ENCODE results near the gene SEMA3E. TPM values are rescaled to one million over a fixed set of nuclear protein-coding genes. Genes with fewer than 3 reads are reported as not detected.
"Not testable (repeated sequence)": the region's sequence is repeated elsewhere in the genome, so short reads cannot be mapped to it uniquely, and the experiment has no call there.

SEMA3E gene
- total RNA-seq, result 0.24 TPM
- long read RNA-seq, result 0 reads

DNA sequence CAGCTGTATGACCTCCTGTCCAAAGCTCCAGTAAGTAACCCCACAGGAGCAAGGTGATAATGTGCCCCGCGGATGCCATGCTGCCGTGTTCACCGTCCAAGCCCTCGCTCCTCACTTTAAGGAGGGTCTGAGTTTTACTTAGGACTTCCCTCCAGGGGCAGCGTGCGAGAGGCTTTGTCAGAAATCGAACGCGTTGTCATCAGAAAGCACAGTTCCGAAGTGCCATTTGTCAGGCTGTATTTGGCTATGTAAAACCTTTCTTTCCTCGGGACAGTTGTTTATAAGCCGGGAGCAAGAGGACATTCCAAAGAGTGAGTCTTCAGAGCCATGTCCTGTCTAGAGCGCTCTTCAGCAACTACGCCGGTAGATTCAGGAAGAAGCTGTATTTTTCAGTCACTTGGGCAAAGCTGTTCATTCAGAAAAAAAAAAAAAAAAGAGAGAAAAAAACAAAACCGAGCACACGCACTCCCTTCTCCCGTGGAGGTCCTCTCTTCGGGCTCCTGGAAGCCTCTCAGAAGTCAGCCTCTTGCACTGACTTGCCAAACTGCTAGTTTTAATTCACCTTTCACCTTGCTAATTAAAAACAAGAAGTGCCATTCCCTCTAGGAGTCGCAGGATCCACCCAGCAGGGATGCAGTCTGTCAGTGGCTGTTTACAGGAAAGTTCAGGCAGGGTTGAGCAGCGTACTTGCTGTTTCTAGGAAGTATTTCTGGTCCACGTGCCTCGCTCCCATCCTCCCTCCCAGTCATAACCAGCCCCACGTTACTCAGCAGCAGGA, at the start of gene SEMA3E:
SEMA3E (minus strand) TSS at position 676 of the 778 bp plus-strand sequence.
- intact Hi-C loops (cut with DNase I), result no loop called here
- ATAC-seq, result no peak

DNA sequence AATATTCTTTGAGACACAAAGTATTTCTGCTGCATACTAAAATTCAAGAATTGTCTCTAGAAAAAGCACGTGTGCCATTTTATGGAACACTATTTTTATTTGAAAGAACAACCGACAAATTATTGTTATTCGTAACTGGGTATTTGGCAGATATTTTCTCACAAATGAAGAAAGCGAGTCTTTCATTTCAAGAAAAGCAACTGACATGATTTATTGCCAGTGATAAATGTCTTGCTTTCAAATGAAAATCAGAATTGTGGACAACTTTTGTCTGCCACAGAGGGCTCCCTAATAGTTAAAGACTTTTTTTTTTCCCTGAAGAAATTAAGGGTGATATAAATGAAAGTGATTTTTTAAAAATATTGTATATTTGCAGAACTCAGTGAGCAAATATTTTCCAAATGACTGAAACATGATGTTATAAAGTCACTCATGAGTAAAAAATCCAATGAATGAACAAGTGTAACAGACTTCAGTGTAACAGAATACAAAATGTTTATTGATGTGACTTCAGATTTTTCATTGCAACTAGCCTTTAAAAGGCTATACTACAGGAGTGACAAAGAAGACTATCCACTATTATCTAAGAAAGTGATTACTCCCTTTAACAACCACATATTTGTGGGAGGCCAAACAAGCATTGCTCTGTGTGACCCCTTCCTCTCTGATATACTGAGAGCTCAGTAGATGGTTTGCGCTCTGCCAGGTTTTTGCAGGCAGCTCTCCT, 49.0 kb upstream of the SEMA3E start:
- no peak for DNase-seq (ENCODE audit: missing footprints)
- intact Hi-C loops (cut with DNase I), result no loop called here
- ATAC-seq, result no peak

More for the DNA sequence above, at the start of gene SEMA3E:
- DNase-seq (ENCODE audit: missing footprints), result no peak

DNA sequence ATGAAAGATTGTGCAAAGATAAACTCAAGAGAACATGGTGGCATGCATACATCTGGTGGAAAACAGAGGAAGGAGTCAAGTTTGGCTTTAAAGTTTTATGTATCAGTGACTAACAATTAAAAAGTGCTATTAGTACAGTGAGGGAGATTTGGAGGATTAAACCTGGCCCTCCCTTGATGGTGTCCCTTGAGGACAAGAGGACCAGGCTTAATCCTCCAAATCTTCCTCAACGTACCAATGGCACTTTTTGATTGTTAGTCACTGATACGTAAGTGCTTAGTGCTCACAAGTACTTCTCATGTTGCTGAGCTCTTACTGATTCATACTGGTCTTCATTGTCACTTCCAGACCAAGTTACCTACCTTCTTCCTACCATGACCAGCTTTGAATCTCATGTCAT, 47.2 kb upstream of the SEMA3E start:
- DNase-seq (ENCODE audit: missing footprints) (no peak), ATAC-seq (no peak)
- intact Hi-C loops (cut with DNase I), result no loop called here

DNA sequence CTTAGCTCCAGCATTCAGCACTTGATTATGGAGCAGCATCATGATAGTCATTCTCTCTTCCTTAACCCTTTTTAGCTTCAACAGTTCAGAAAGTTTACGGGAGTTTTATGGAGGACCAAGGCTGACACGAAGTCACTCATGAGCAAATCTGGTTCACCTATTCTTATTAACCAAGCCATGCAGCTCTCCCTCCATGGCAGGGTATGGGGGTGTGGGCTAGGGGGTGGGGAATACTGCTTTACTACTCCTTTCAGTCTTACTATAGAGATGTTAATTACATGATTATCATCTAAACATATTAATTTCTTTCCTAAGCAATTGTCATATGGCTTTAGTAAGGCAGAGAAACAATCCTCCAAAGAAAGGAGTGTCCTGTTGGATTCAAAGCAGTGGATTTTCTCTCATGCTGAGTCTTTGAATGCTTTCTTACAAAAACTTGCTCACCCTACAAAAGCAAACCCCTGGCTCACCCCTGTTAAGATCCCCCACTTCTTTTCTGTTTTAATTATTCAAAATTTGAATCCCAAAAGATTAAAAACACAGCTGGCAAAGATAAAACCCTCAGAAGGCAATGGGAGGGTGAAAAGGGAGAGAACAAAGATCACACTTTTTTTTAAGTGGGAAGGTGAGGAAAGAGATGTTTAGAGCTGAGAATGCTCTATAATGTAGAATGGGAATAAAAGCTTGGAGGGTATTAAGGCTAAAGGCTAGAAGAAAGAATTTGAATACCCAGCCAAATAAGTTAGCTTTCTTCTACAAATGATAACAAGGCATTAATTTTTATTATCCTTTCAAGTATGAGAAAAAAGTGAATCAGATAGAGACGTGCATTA, 46.4 kb upstream of the SEMA3E start:
- DNase-seq (ENCODE audit: missing footprints) (no peak), ATAC-seq (no peak)
- intact Hi-C loops (cut with DNase I), result no loop called here

DNA sequence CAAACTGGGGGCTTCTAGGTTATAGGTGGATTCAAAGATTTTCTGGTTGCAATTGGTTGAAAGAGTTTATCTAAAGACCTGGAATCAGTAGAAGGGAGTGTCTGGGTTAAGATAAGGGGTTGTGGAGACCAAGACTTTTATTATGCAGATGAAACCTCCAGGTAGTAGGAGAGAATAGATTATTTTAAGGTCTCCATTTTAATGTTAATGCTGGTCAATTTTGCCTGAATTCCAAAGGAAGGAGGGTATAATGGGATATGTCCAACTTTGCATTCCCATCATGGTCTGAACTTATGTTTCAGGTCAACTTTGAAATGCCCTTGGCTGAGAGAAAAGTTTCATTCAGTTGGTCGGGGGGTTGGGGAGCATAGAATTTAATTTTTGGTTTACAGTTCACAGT, 44.3 kb upstream of the SEMA3E start:
- intact Hi-C loops (cut with DNase I), result no loop called here
- no peak for DNase-seq (ENCODE audit: missing footprints)

DNA sequence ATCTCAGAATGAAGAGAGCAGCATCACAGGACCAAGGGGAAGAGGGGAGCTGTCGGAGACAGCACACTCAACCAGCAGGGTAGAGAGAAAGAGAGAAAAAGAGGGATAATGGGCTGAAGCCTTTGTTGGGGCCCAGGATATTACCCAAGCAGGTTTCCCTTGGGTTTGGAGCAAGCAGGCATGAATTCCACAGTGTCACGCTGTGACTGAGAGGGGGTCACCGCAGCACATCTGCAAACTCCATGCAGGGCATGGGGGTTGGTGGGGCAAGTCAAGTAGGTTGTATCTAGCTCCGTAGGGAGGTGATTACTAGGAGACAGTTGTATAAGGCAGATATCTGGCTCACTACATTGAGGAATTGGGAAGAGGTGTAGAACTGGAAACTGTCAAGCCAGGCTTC, 42.2 kb upstream of the SEMA3E start:
- no peak for ATAC-seq
- intact Hi-C loops (cut with DNase I), result no loop called here
- DNase-seq (ENCODE audit: missing footprints), result no peak

More for the DNA sequence above, 44.3 kb upstream of the SEMA3E start:
- ATAC-seq, result no peak

DNA sequence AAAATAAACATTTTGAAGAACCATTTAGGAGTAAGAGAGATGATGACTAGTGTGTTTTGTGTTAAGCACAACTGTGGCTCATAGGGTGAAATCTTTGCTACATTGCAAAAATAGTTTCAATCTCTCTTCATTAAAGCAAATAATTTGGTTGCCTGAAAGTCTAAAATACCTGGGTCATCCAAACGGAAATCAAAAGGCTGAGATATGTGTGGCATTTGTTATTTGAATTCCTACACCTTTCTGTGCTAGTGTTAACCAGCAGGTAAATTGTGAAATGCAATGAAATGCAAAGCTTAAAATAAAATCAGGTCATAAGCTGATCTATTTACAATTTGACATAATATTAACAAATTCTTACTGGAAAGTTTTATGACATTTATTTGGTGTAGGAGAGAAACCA, 40.9 kb upstream of the SEMA3E start:
- intact Hi-C loops (cut with DNase I), result no loop called here
- ATAC-seq (no peak), DNase-seq (ENCODE audit: missing footprints) (no peak)

DNA sequence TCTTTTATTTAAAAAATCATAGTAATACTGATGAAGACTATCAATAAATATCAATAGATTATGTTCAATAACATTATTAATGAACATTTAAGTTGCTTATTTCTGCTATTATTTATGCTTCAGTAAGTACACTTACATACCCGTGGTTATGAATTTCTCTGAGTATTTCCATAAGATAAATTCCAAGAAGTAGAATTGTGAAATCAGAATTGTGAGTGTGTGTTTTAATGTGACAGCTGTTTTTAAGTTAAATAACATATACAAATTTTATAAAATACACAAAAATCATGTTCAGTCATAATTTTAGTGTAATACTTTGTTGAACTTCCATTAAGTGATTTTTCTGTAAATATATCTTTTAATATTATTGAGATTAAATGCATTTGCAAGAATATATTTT, 37.5 kb upstream of the SEMA3E start:
- DNase-seq (ENCODE audit: missing footprints) (no peak), ATAC-seq (no peak)
- intact Hi-C loops (cut with DNase I), result no loop called here

DNA sequence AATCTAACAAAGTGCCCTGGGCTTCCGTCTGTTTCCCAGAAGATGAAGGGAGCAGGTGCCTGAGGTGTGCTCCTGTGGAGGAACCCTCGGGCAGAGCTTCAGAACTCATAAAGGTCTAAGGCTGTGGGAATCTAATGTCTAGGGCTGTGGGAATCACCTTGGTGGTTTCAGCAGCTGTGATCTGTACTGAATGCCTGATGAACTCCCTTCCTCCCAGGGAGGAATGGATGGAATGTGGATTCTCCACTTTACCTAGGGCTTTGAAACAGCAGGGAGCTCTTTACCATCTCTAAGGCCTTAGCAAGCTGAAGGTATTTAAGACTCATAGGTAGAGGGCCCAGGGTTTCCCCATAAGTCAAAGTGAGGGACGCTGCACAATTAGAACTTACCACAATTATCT, 36.0 kb upstream of the SEMA3E start:
- ATAC-seq, result no peak
- DNase-seq (ENCODE audit: missing footprints), result no peak
- intact Hi-C loops (cut with DNase I), result no loop called here

DNA sequence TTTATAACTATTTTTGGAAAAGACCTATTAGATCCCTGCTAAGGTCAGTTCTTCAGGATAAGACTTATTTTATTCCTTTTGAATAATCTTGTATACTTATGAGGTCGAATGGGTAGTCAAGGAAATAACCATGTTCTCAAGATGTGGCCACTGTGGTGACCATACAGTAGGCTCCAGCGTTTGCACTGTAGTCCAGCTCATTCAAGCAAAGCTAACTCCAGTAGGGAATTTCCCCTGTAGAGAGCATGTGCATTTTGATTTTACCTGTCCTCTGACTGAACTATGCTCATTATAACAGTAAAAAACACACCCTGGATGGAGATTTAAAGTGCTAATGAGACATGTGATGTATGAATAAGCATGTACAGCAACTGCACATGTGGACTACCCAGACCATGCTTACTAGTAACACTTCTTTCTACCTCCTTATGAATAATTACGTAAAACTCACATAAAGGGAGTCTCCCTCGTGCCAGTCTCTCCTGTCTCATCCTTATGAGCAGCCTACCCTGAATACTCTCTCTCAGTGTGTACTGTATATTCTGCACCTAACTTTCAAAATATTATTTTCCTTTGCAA, 32.4 kb upstream of the SEMA3E start:
- DNase-seq (ENCODE audit: missing footprints) (no peak), ATAC-seq (no peak)
- intact Hi-C loops (cut with DNase I), result no loop called here

DNA sequence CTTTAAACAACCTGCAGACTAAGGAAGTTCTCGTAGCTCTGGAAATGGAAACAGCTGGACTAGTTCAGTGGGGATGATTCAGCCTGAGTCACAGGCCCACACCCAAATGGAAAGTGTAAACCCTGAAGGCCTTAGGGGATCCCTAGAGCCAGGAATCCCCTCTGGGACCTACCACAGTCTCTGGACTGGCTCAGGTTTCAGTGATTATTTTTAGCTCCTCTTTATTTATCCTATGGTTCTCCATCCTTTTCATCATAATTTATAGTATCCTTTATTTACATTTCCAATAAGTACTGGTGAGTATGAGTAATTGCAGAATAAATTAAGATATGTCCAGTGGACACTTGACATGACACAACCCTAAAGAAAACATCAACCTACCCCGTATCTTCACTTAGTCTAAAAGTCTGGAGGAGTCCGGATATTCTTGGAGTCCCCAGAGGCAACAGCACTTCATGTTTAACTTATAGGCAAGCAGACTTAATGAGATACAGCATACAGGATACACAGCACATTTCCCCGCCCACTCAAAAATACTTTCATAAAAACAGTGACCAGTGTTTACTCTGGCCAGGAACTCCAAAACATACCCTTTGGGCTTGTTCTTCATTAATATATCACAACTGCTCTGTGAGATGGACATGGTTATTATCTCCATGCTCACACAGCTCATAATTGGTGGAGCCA, 28.4 kb upstream of the SEMA3E start:
- ATAC-seq, result no peak
- DNase-seq (ENCODE audit: missing footprints), result no peak

DNA sequence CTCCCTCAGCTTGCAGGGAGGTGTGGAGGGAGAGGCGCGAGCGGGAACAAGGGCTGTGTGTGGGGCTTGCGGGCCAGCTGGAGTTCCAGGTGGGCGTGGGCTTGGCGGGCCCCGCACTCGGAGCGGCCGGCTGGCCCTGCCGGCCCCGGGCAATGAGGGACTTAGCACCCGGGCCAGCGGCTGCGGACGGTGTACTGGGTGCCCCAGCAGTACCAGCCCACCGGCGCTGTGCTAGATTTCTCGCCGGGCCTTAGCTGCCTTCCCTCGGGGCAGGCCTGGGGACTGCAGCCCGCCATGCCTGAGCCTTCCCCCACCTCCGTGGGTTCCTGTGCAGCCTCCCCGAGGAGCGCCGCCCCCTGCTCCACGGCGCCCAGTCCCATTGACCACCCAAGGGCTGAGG, 24.4 kb upstream of the SEMA3E start:
- intact Hi-C loops (cut with DNase I); ATAC-seq; DNase-seq (ENCODE audit: missing footprints): not testable (repeated sequence)

More for the DNA sequence above, 28.4 kb upstream of the SEMA3E start:
- intact Hi-C loops (cut with DNase I), result no loop called here

DNA sequence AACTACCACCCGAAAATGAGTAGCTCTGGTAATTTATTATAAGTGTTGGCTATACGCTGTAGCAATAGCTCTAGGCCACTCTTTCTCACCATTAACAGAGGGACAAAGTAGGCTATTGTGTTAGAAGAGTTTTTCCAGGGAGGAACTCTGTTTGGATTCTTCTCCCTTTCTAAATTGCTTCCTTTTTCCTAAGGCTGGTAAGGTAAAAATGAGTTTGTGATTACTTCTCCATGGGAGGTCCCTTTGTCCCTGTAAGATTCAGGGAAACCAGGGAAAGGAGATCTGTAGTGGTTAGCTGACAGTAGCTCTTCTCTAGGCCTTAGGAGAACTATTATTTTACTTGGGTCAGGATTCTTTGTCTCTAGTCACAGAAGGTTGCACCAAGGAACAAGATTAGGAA, 23.2 kb upstream of the SEMA3E start:
- no peak for DNase-seq (ENCODE audit: missing footprints)
- ATAC-seq, result no peak
- intact Hi-C loops (cut with DNase I), result no loop called here

DNA sequence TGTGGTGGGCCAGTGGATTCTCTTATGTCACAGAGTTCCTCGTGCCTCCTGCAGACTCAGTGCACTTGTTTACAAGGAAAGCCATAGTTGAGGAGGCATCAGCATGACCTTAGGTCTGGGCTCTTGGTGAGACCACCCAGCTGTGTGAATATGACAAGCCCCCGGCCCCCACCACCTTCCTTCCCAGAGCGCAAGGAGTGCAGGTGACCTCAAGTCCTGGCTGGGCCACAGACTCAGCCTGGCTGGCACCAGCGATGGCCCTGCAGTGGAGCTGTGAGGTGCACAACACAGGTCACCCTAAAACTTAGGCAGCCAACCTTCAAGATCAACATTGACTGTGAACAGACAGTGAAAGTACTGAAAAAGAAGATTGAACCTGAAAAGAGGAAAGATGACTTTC, 14.2 kb upstream of the SEMA3E start:
- intact Hi-C loops (cut with DNase I), result no loop called here
- ATAC-seq, result no peak
- DNase-seq (ENCODE audit: missing footprints), result no peak

DNA sequence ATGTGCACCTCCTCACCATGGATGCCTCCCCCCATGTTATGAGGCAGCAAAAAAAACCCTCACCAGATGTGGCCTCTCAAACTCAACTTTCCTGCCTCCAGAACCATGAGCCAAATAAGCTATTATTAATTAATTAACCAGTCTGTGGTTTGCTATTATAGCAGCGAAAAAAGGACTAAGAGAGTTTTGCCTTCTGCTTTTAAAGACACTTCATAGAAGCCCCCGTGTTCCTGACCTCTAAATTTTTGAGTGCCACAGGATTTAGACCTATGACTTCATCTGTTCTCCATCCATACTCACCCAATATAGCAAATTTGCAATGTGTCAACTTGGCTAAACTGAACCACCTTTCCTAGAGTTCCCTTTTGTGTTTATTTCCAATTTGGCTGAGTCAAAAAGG, 9.2 kb upstream of the SEMA3E start:
- ATAC-seq, result no peak
- intact Hi-C loops (cut with DNase I), result loop anchor here (5.0 kb wide), 1 partner anchor 246 kb away; no protein-coding TSS in a partner anchor
- DNase-seq (ENCODE audit: missing footprints), result no peak

DNA sequence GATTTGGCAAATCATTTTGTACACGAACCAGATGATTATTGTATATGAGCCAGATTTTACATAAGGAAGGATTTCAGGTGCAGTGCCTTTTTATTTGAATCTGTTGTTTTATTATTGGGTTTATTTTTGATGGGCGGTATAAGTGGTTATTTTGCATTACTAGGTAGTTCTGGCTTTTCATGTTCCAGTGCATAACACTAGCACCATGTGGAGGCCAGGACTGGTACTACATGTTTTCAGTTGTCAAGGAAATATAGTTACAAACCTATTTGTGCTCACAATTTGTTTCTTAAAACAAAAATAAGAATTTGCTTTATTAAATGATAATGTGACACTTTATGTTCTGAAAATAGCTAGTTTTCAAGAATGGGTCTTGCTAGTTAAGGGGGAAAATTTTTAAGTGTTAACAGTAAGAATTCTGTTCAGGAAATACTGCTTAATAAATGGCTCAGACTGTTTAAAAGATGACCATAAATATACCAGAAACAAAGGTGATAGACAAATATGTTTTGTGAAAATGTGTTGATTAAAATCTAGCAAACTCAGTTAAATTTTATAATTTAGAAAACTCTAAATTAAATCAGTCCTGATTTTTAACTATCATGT, 7.1 kb upstream of the SEMA3E start:
- intact Hi-C loops (cut with DNase I), result loop anchor here (5.0 kb wide), 1 partner anchor 244 kb away; no protein-coding TSS in a partner anchor
- no peak for DNase-seq (ENCODE audit: missing footprints)
- ATAC-seq, result no peak

DNA sequence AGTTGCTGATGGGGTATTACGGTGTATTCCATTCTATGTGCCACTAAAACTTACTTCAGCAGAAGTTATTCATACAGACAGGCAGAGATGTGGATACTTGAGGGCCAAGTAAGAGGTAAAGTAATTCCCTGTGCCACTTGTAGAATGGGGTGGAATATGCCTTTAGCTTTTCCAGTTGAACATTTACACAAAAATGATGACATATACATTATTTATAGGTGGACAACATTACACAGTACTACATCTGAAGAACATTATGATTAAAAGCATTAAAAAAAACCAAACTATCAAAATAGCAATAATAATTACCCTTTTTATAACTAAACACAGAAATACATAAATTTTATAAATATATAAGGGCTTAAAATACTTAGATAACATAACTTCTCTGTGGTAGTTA, 3.5 kb upstream of the SEMA3E start:
- intact Hi-C loops (cut with DNase I), result no loop called here
- DNase-seq (ENCODE audit: missing footprints) (no peak), ATAC-seq (no peak)

DNA sequence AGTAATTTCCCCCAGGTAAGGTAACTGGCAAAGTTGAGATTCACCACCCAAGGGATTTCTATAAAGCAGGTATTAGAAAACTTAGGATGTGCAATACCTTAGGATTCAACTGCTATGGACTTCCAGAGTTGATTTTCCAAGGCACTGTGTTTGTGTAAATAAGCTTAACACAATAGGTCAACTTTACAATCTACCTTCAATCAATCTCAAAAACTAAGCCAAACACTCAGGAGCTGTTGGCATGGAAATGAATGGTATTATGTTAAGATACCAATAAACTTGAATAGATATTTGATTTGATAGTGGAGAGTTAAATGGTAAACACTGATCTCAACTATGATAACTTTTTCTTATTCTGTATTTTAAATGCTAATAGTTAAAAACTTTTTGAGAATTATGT, 762 bp upstream of the SEMA3E start:
- DNase-seq (ENCODE audit: missing footprints) (no peak), ATAC-seq (no peak)
- intact Hi-C loops (cut with DNase I), result no loop called here
